HEK293 (cell line): ENCODE data around the gene MGAM2.

Experiments
- CTCF ChIA-PET: fragments of 350-600 bp; formaldehyde crosslinking; extraction: SDS; loops from one replicate; lab custom pipeline; 2021; ENCODE audit warnings: antibody characterized with exemption; lab: Yijun Ruan, JAX
- POLR2A ChIA-PET: fragments of 300-600 bp; formaldehyde crosslinking; extraction: SDS; loops from one replicate; lab custom pipeline; 2020; ENCODE audit warnings: antibody characterized with exemption, inconsistent platforms; lab: Yijun Ruan, JAX
- H3K27ac ChIP-seq: fragments of 200-500 bp; sonication (Bioruptor generic); 2 replicates; pipeline ENCODE4 v1.5.1; 2014; ENCODE audit warnings: low read depth, low read length, control low read depth, inconsistent platforms; ENCODE audit errors: extremely low read depth
- H3K36me3 ChIP-seq, 2 experiments: fragments of 200-500 bp in 1 of 2; sonication (Bioruptor generic) in 1 of 2; 1 replicate in 1 of 2; 2 replicates in 1 of 2; pipeline ENCODE4 v1.5.1; 2014 to 2017; ENCODE audit warnings: inconsistent platforms in 2 of 2, low read length in 2 of 2; ENCODE audit not compliant: control insufficient read depth in 2 of 2, insufficient read depth in 1 of 2
- H3K4me1 ChIP-seq: fragments of 200-500 bp; sonication (Bioruptor generic); 2 replicates; pipeline ENCODE4 v1.5.1; 2014; ENCODE audit warnings: mild to moderate bottlenecking, low read length, inconsistent platforms; ENCODE audit not compliant: control insufficient read depth, insufficient read depth
- H3K4me3 ChIP-seq: 2 replicates; pipeline ENCODE4 v1.5.1; 2011; ENCODE audit warnings: low read depth, mild to moderate bottlenecking, control low read depth, low read length, moderate library complexity
- H3K9me3 ChIP-seq: fragments of 200-500 bp; sonication (Bioruptor generic); 2 replicates; pipeline ENCODE4 v1.5.1; 2014; ENCODE audit warnings: low read depth, low read length, inconsistent platforms; ENCODE audit not compliant: control insufficient read depth, insufficient read depth
- GFI1B ChIP-seq: fragments of 450-650 bp; formaldehyde crosslinking; IDR thresholded peaks from 2 replicates; pipeline ENCODE4 v1.5.1; 2016; ENCODE audit warnings: missing biosample characterization, missing genetic modification characterization
- GLI4 ChIP-seq: fragments of 450-650 bp; formaldehyde crosslinking; IDR thresholded peaks from 2 replicates; pipeline ENCODE4 v1.5.1; 2016; ENCODE audit warnings: missing biosample characterization, missing genetic modification characterization
- HOXC10 ChIP-seq: sonication (generic); formaldehyde crosslinking; IDR thresholded peaks from 2 replicates; pipeline ENCODE4 v1.8.1; 2023; ENCODE audit warnings: mild to moderate bottlenecking, missing genetic modification reagents
- INSM2 ChIP-seq: fragments of 450-650 bp; formaldehyde crosslinking; IDR thresholded peaks from 2 replicates; pipeline ENCODE4 v1.5.1; 2016; ENCODE audit warnings: missing biosample characterization, missing genetic modification characterization
- PRDM6 ChIP-seq: fragments of 450-650 bp; formaldehyde crosslinking; IDR thresholded peaks from 2 replicates; pipeline ENCODE4 v1.5.1; 2017; ENCODE audit warnings: missing biosample characterization, missing genetic modification characterization
- RBAK ChIP-seq: fragments of 450-650 bp; formaldehyde crosslinking; IDR thresholded peaks from 2 replicates; pipeline ENCODE4 v1.5.1; 2016; ENCODE audit warnings: missing biosample characterization, missing genetic modification characterization
- SP7 ChIP-seq: fragments of 450-650 bp; formaldehyde crosslinking; IDR thresholded peaks from 2 replicates; pipeline ENCODE4 v1.5.1; 2016; ENCODE audit warnings: missing biosample characterization, missing genetic modification characterization
- ZBTB20 ChIP-seq: fragments of 450-650 bp; formaldehyde crosslinking; IDR thresholded peaks from 2 replicates; pipeline ENCODE4 v1.5.1; 2016; ENCODE audit warnings: missing biosample characterization, missing genetic modification characterization
- ZNF169 ChIP-seq: fragments of 450-650 bp; formaldehyde crosslinking; IDR thresholded peaks from 2 replicates; pipeline ENCODE4 v1.5.1; 2016; ENCODE audit warnings: missing biosample characterization, missing genetic modification characterization
- ZNF2 ChIP-seq: fragments of 450-650 bp; formaldehyde crosslinking; IDR thresholded peaks from 2 replicates; pipeline ENCODE4 v1.5.1; 2016; ENCODE audit warnings: missing biosample characterization, missing genetic modification characterization
- ZNF202 ChIP-seq: fragments of 450-650 bp; formaldehyde crosslinking; IDR thresholded peaks from 2 replicates; pipeline ENCODE4 v1.5.1; 2016; ENCODE audit warnings: missing biosample characterization, missing genetic modification characterization, borderline replicate concordance
- ZNF518A ChIP-seq: fragments of 450-650 bp; formaldehyde crosslinking; conservative IDR thresholded peaks from 2 replicates; pipeline ENCODE4 v1.5.1; 2016; ENCODE audit warnings: low read depth, missing biosample characterization, missing genetic modification characterization
- ZNF560 ChIP-seq: fragments of 450-650 bp; formaldehyde crosslinking; IDR thresholded peaks from 2 replicates; pipeline ENCODE4 v1.5.1; 2017; ENCODE audit warnings: missing biosample characterization, missing genetic modification characterization, borderline replicate concordance
- ZNF585B ChIP-seq: fragments of 450-650 bp; formaldehyde crosslinking; IDR thresholded peaks from 2 replicates; pipeline ENCODE4 v1.5.1; 2016; ENCODE audit warnings: missing biosample characterization, missing genetic modification characterization
- ZNF621 ChIP-seq: fragments of 450-650 bp; formaldehyde crosslinking; IDR thresholded peaks from 2 replicates; pipeline ENCODE4 v1.5.1; 2017; ENCODE audit warnings: missing biosample characterization, missing genetic modification characterization
- ZNF654 ChIP-seq: fragments of 450-650 bp; formaldehyde crosslinking; IDR thresholded peaks from 2 replicates; pipeline ENCODE4 v1.5.1; 2016; ENCODE audit warnings: low read depth, missing biosample characterization, missing genetic modification characterization
- ZNF776 ChIP-seq: fragments of 450-650 bp; formaldehyde crosslinking; IDR thresholded peaks from 2 replicates; pipeline ENCODE4 v1.5.0; 2017; ENCODE audit warnings: missing biosample characterization, missing genetic modification characterization, borderline replicate concordance
- ZNF785 ChIP-seq: fragments of 450-650 bp; formaldehyde crosslinking; IDR thresholded peaks from 2 replicates; pipeline ENCODE4 v1.5.1; 2016; ENCODE audit warnings: missing biosample characterization, missing genetic modification characterization
- ZSCAN30 ChIP-seq: fragments of 450-650 bp; IDR thresholded peaks from 2 replicates; pipeline ENCODE4 v1.5.1; 2018; ENCODE audit warnings: missing biosample characterization, mild to moderate bottlenecking, missing genetic modification characterization, moderate library complexity
- TF ChIP-seq, protein P1 (sequence below): sonication (generic); formaldehyde crosslinking; IDR thresholded peaks from 2 replicates; pipeline ENCODE4 v1.8.1; 2022; ENCODE audit warnings: mild to moderate bottlenecking, moderate library complexity, missing genetic modification reagents
- TF ChIP-seq, protein P2 (sequence below): fragments of 450-650 bp; formaldehyde crosslinking; IDR thresholded peaks from 2 replicates; pipeline ENCODE4 v1.5.1; 2016; ENCODE audit warnings: missing biosample characterization, missing genetic modification characterization
- TF ChIP-seq, protein P3 (sequence below): fragments of 450-650 bp; formaldehyde crosslinking; IDR thresholded peaks from 2 replicates; pipeline ENCODE4 v1.5.1; 2016; ENCODE audit warnings: missing biosample characterization, missing genetic modification characterization

The MGAM2 gene

DNA sequence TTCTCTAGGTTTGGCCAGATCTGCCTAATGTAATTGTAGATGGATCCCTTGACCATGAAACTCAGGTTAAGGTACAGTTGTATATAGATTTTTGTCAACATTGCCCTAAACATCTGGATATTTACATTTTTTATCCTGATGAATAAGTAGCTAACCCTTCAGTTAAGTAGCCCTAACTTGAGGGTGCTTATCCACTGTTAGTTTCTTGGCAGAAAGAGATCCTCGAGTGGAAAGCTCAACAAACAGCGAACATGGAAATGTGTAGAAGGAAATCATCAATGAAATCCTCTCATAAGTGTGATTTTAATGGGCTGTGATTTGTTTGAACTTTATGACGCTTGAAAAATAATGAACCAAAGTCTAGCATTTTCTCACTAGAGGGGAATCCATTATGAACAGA is 73.6 kb downstream of the MGAM2 start (continued):
- TF ChIP-seq ZNF785: no peak
- no peak for TF ChIP-seq ZNF2 (tag by site-specific recombination)
- TF ChIP-seq ZNF518A (tag by site-specific recombination): no peak
- no peak for TF ChIP-seq ZNF202 (tag by site-specific recombination)
- no peak for TF ChIP-seq ZNF621 (tag by site-specific recombination)
- TF ChIP-seq, protein P1, sequence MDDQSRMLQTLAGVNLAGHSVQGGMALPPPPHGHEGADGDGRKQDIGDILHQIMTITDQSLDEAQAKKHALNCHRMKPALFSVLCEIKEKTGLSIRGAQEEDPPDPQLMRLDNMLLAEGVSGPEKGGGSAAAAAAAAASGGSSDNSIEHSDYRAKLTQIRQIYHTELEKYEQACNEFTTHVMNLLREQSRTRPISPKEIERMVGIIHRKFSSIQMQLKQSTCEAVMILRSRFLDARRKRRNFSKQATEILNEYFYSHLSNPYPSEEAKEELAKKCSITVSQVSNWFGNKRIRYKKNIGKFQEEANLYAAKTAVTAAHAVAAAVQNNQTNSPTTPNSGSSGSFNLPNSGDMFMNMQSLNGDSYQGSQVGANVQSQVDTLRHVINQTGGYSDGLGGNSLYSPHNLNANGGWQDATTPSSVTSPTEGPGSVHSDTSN (CRISPR knock-in tag): no peak
- no peak for TF ChIP-seq ZNF560

GRCh38 chr7:142185801-142186200 is 74.3 kb downstream of the MGAM2 start:
- TF ChIP-seq ZNF560 (no peak), GFI1B (tag by site-specific recombination) (no peak), ZBTB20 (tag by site-specific recombination) (no peak), PRDM6 (tag by site-specific recombination) (no peak), INSM2 (no peak), ZNF169 (tag by site-specific recombination) (no peak), ZNF654 (tag by site-specific recombination) (no peak), RBAK (no peak), GLI4 (tag by site-specific recombination) (no peak), ZNF776 (tag by site-specific recombination) (no peak), HOXC10 (CRISPR knock-in tag) (no peak), SP7 (tag by site-specific recombination) (no peak), ZSCAN30 (no peak), ZNF585B (tag by site-specific recombination) (no peak)
- TF ChIP-seq, protein P2, sequence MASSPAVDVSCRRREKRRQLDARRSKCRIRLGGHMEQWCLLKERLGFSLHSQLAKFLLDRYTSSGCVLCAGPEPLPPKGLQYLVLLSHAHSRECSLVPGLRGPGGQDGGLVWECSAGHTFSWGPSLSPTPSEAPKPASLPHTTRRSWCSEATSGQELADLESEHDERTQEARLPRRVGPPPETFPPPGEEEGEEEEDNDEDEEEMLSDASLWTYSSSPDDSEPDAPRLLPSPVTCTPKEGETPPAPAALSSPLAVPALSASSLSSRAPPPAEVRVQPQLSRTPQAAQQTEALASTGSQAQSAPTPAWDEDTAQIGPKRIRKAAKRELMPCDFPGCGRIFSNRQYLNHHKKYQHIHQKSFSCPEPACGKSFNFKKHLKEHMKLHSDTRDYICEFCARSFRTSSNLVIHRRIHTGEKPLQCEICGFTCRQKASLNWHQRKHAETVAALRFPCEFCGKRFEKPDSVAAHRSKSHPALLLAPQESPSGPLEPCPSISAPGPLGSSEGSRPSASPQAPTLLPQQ (tag by site-specific recombination): no peak
- TF ChIP-seq, protein P3, sequence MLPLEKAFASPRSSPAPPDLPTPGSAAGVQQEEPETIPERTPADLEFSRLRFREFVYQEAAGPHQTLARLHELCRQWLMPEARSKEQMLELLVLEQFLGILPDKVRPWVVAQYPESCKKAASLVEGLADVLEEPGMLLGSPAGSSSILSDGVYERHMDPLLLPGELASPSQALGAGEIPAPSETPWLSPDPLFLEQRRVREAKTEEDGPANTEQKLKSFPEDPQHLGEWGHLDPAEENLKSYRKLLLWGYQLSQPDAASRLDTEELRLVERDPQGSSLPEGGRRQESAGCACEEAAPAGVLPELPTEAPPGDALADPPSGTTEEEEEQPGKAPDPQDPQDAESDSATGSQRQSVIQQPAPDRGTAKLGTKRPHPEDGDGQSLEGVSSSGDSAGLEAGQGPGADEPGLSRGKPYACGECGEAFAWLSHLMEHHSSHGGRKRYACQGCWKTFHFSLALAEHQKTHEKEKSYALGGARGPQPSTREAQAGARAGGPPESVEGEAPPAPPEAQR (tag by site-specific recombination): no peak
- H3K4me3 ChIP-seq: no peak overlapping the region
- no peak overlapping the region for H3K27ac ChIP-seq
- ChIA-PET POLR2A (interaction anchor here (0.7 kb wide), 1 partner anchor 10 kb away, joined by 3 read pairs; no protein-coding TSS in a partner anchor), CTCF (interaction anchor here (3.8 kb wide), 1 partner anchor 211 kb away, joined by 37 read pairs; the partner anchor contains the start of gene TAS2R38)
- no peaks in the 10 kb centered on the region for H3K36me3 ChIP-seq
- H3K4me1 ChIP-seq: no peaks in the 10 kb centered on the region
- no peaks in the 10 kb centered on the region for H3K9me3 ChIP-seq
